HG03159 (cell line): Measurements from ENCODE around the gene ATOX1.
"Not testable (repeated sequence)": the region's sequence is repeated elsewhere in the genome, so short reads cannot be mapped to it uniquely, and the experiment has no call there.

Experiments used
- ATAC-seq: cut with Tn5 transposase; IDR thresholded peaks from one replicate; pipeline ENCODE4 v1.9.1; 2021; ENCODE audit warnings: mild to moderate bottlenecking, moderate library complexity; ENCODE audit not compliant: unreplicated experiment

ATOX1 gene

GRCh38 chr5:151734064-151734408 is 24.4 kb downstream of the ATOX1 start:
- no peak for ATAC-seq

GRCh38 chr5:151733358-151734063 is 24.9 kb downstream of the ATOX1 start:
- no peak for ATAC-seq

- no peak for ATAC-seq
These were observed 28.1 kb downstream of the ATOX1 start for GRCh38 chr5:151730381-151730780.

GRCh38 chr5:151729597-151729996 is 28.8 kb downstream of the ATOX1 start:
- not testable (repeated sequence) for ATAC-seq

- no peak for ATAC-seq
These were observed 34.1 kb downstream of the ATOX1 start for GRCh38 chr5:151724360-151724759.

GRCh38 chr5:151722546-151722945 is 35.9 kb downstream of the ATOX1 start:
- no peak for ATAC-seq

GRCh38 chr5:151721812-151722391 is 36.5 kb downstream of the ATOX1 start:
- peak; percentile 35 for ATAC-seq

GRCh38 chr5:151721087-151721646 is 37.3 kb downstream of the ATOX1 start:
- ATAC-seq = peak; percentile 86

- no peak for ATAC-seq
These were observed 38.2 kb downstream of the ATOX1 start for GRCh38 chr5:151720215-151720614.

GRCh38 chr5:151719228-151720000 is 39.0 kb downstream of the ATOX1 start:
- ATAC-seq = no peak

GRCh38 chr5:151718646-151719045 is 39.8 kb downstream of the ATOX1 start:
- ATAC-seq = no peak

GRCh38 chr5:151718153-151718552 is 40.3 kb downstream of the ATOX1 start:
- ATAC-seq = no peak

- no peak for ATAC-seq
These were observed 41.0 kb downstream of the ATOX1 start for GRCh38 chr5:151717416-151717815.

GRCh38 chr5:151709109-151709735 is 49.2 kb downstream of the ATOX1 start:
- ATAC-seq = no peak

GRCh38 chr5:151708126-151708525 is 50.3 kb downstream of the ATOX1 start:
- no peak for ATAC-seq

GRCh38 chr5:151707567-151707966 is 50.9 kb downstream of the ATOX1 start:
- no peak for ATAC-seq

GRCh38 chr5:151706906-151707305 is 51.5 kb downstream of the ATOX1 start:
- no peak for ATAC-seq

- ATAC-seq = no peak
These were observed 54.7 kb downstream of the ATOX1 start for GRCh38 chr5:151703780-151704179.

- ATAC-seq = peak; percentile 84
These were observed 55.2 kb downstream of the ATOX1 start for GRCh38 chr5:151703227-151703626.

- ATAC-seq = peak; percentile 47
These were observed 57.6 kb downstream of the ATOX1 start for GRCh38 chr5:151700820-151701219.

GRCh38 chr5:151700296-151700695 is 58.1 kb downstream of the ATOX1 start:
- ATAC-seq = no peak
